Subcutaneous adipose tissue (tissue), 4 donors: ENCODE data around the gene ZSWIM5. TPM values are rescaled to one million over a fixed set of nuclear protein-coding genes. Genes with fewer than 3 reads are reported as not detected.

Source experiments
- CTCF ChIP-seq: fragments of 450-650 bp; IDR thresholded peaks from one replicate; pipeline ENCODE4 v1.5.1; 2016; ENCODE audit warnings: low read depth, mild to moderate bottlenecking, control low read depth, antibody characterized with exemption, moderate library complexity
- total RNA-seq, 4 donors: library from RNA; depleted of rRNA; stranded (reverse); fragments of >200 nt; gene quantifications; one replicate each; pipeline ENCODE4 v1.1.0, GENCODE V29; 2016

ZSWIM5 gene
- total RNA-seq, 4 donors from 2014 or later, result 0.85 to 1.3 (median 1.0) TPM

DNA sequence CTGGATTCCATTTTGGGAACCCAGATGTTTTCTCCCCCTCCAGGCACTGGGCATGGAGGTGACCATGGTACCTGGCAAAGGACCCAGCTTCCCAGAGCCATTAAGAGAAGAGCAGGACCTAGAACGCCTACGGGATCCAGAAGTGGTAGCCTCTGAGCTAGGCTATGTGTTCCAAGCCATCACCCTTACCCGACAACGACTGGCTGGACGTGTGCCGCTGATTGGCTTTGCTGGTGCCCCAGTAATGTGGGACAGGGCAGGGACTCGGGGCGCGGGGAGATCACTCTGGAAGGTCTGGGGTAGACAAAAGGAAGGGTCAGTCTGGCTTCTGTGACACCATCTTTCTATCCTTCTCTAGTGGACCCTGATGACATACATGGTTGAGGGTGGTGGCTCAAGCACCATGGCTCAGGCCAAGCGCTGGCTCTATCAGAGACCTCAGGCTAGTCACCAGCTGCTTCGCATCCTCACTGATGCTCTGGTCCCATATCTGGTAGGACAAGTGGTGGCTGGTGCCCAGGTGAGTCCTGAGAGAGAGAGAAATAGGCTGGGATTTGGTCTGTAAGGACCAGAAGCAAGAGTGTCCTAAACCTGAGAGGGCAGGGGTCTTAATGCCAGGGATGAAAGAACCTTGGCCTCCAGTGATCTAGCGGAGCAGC, 192.7 kb downstream of the ZSWIM5 start:
- no peak for TF ChIP-seq CTCF

GRCh38 chr1:45012639-45013278, 193.6 kb downstream of the ZSWIM5 start:
- no peak for TF ChIP-seq CTCF

DNA sequence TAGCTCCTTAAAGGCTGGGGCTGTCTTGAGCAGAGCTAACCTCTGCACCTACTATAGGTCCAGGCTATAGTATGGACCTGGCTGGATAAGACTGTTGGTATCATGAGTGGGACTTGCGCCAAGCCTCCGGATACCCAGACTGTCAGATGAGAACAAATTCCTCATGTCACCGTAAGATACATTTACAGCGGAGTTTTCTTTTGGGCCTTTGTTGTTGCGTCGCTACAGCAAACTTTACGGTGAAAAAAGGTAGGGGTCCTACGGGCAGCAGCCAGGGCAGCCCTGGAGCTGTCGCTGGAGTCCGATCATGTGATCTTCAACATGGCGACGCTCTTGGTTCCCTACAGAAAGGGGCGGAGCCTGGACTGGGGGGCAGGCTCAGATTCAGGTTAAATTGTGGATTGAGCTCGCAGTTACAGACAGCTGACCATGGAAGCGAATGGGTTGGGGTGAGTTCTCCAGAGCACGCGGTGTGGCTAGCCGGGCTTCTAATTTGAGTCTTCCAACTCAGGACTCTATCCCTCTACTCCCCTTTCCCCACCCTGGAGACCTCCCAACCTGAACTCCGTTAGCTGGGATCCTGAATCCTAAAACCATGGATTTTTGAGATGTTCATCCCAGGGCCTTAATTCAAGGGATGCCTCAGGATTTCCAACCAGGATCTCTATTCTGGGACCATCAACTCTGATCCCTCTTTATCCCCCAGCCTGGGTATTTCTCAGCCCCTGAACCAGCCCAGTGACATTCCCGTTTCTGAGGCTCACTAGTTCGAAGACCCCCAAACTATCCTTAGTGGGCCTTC, 194.4 kb downstream of the ZSWIM5 start, which contains the start of gene UROD:
Gene UROD, plus strand, starts transcription at position 418 of the 802 bp plus-strand sequence. Its CDS starts 12 bp downstream, at position 430.
- no peak for TF ChIP-seq CTCF

- TF ChIP-seq CTCF, result no peak
These were observed 195.3 kb downstream of the ZSWIM5 start, which contains the start of gene HECTD3 for GRCh38 chr1:45010855-45011811. Gene HECTD3 (minus strand): TSS chr1:45011324. CDS start chr1:45011257, 67 bp downstream.

GRCh38 chr1:45009956-45010854, 196.2 kb downstream of the ZSWIM5 start:
- no peak for TF ChIP-seq CTCF

- TF ChIP-seq CTCF, result no peak
These were observed 197.0 kb downstream of the ZSWIM5 start for GRCh38 chr1:45009296-45009865.
